Stimulated activated CD4-positive, alpha-beta T cell treated with anti-CD3 and anti-CD28 coated beads, Interleukin-4, amount 100 ng/mL, for 4 hours (primary cell): ENCODE data around the gene CALHM1.
A peak's percentile ranks its signal among the peaks of the same experiment; 100 is the strongest.
"Not testable (repeated sequence)": the region's sequence is repeated elsewhere in the genome, so short reads cannot be mapped to it uniquely, and the experiment has no call there.

Source experiments
- DNase-seq, 2 experiments: peaks; one replicate each; pipeline ENCODE4 v3.0.0-alpha.2; 2020

CALHM1 gene

DNA sequence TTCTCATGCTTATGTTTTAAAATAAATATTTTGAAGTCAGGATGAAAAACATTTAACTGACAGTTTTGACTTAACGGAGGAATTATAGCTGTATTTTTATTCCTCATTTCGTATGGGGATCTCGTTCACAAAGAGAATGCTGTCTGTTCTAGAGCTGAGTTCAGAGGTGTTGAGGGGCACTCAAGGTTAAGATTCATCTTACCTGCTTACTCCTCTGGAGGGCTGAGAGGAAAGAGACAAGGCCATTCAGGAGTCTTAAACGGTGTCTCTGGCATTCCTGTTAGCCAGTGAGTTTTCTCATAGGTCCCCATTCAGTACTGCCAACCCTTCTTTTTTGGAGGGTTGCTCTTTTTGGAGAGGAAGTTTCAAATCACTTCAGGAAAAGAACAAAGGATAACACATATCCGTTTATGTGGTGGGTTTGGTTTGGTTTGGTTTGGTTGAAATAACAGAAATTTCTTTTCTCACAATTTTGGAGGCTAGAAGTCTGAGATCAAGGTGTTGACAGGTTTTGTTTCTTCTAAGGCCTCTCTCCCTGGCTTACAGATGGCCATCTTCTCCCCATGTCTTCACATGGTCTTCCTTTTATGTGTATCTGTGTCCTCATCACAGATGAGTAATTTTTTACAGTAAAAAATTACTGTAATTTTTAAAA is 29.6 kb downstream of the CALHM1 start:
- no peak for DNase-seq

DNA sequence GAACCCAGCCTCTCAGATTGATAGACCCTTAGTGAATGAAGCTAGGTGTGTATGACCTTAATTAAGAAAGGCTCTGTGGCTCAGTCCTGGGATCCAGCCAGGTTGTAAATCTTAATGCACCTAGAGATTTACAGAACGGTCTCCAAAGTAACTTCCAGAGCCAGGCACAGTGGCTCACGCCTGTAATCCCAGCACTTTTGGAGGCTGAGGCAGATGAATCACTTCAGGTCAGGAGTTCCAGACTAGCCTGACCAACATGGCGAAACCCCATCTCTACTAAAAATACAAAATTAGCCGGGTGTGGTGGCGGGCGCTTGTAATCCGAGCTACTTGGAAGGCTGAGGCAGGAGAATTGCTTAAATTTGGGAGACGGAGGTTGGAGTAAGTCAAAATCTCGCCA is 30.8 kb downstream of the CALHM1 start:
- no peak for DNase-seq

DNA sequence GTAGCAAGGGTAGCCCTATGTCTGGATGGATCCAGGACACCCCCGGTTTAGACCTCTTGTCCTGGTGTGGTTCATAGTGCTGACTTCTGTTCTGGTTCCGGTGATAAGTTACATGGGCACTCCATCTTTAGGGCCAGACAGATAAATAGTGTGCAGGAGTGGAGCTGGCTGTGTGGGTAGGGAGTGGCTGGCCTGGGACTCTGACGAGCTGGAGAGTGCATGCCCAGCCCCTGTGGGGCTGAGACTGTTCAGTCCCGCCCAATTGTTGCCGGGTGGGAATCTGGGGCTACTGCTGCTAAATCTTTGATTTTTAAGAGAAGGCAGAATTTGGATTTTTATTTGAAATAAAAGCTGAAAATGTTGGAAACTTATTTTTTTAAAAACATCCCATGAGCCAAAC is 35.0 kb downstream of the CALHM1 start:
- no peak for DNase-seq

DNA sequence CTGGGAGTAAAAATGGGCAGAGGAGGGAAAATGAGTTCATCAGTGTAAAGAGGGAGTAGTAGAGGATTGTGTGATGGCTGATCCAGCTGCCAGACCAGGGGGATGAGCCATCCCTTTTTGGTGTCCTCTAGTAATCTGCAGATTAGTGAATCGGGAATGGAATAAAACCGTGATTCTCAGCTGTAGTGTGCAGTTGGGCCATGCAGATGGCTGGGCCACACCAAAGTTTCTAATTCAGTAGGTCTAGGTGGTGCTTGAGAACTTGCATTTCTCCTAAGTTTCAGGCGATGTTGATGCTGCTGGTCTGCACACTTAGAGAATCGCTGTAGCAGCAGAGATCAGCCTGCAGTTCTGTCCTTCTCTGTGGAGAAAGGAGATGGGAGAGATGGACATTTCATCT is 39.6 kb downstream of the CALHM1 start:
- no peak for DNase-seq

DNA sequence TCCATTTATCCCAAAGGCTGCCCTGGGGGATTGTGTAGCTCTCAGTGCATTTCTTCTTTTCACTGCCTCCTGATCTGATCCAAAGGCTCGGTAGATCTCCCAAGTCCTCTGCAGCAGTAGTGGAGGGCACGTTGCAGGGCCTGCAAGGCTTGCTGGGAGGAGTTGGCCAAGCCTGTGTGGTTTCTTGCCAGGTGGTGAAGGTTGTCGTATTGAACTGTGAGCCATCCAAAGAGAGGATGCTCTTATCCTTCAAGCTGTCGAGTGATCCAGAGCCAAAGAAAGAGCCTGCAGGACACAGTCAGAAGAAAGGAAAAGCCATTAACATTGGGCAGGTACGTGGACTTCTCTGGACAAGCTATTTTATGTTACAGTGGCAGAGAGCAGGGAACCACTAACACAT is 41.1 kb downstream of the CALHM1 start:
- no peak for DNase-seq

DNA sequence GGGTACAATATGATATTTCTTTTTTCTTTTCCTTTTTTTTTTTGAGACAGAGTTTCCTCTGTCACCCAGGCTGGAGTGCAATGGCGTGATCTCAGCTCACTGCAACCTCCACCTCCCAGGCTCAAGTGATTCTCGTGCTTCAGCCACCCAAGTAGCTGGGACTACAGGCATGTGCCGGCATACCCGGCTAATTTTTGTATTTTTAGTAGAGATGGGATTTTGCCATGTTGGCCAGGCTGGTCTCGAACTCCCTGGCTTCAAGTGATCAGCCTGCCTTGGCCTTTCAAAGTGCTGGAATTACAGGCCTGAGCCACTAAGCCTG is 41.6 kb downstream of the CALHM1 start:
- DNase-seq = not testable (repeated sequence)

DNA sequence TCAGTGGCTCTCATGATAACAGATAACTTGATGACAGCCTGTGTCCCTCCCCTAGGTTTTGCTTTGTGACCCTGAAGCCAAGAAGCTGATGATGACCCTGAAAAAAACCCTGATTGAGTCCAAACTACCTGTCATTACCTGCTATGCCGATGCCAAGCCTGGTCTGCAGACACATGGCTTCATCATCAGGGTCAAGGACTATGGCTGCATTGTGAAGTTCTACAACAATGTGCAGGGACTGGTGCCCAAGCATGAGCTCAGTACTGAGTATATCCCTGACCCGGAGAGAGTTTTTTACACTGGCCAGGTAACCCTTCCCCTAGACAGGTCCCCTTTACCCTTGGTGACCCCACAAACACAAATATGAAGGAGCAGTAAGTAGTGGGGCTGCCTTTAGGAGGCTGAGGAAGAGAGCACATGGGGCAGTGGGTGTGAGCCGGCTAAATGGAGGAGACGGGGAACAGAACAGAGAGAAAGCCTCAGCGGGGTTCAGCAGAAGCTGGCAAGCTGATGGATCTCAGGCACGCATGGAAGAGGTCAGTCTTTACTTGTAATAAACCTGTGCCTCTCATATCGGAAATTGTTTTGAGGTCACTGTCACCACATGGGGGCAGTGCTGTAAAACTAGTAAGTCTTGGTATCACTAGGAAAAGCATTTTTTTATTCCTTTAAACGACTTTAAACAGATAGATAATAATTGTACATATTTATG is 42.1 kb downstream of the CALHM1 start:
- peak; percentile 33 to 46 for DNase-seq

DNA sequence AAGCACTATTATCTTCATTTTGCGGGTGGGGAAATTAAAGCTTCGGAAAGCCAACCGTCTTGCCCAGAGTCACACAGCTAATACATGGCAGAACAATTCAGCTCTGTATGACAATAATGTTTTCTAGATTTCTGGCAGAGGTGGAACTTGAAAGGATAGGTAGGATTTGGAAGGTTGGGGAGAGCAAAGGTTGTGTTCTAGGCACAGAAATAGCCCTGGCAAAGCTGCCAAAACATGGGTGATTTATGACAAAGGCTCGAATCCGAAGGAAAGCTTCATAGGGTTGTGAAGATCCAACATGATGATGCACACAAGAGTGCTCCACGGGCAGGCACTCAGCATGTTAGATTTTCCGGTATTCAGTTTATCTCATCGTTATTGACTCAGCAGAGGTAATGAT is 43.1 kb downstream of the CALHM1 start:
- no peak for DNase-seq

DNA sequence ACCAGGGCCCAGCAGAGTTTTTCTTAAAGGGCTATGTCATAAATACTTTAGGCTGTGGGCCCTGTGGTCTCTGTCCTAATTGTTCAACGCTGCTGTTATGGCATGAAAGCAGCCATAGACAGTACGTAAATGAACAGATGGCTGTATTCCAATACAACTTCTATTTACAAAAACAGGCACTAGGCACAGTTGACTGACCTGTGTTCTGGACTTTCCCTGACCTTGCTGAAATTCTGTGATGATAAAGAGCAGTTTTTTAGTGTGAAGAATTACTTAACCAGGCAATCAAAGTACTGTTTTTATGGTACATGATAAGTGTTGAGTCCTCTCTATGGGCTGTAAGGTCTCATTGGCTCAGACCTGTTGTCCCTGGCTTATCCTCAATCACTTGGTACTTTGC is 45.1 kb downstream of the CALHM1 start:
- DNase-seq = no peak
